CD4-positive, CD25-positive, alpha-beta regulatory T cell (primary cell): Measurements from ENCODE around the gene ERAS. TPM values are rescaled to one million over a fixed set of nuclear protein-coding genes. Genes with fewer than 3 reads are reported as not detected.

ENCODE experiments used
- ATAC-seq, 2 donors: fragments of 150-1000 bp; cut with Tn5 transposase; one replicate each; pipeline ENCODE4 v1.10.0; 2021; ENCODE audit warnings: low read depth in 2 of 2, moderate number of reproducible peaks in 2 of 2, moderate library complexity in 1 of 2
- DNase-seq, 3 donors: peaks; one replicate each; pipeline versions ENCODE4 v3.0.0 to v3.0.0-alpha.2; 2012 to 2022; ENCODE audit warnings: mixed read lengths in 1 of 3
- H3K27ac ChIP-seq: one replicate; pipeline ENCODE4 v1.7.0; 2013; ENCODE audit warnings: mild to moderate bottlenecking, low read length; ENCODE audit not compliant: insufficient read depth, poor library complexity, severe bottlenecking
- H3K27me3 ChIP-seq: one replicate; pipeline ENCODE4 v1.7.0; 2013; ENCODE audit warnings: low read length; ENCODE audit not compliant: control insufficient read depth, insufficient read depth
- H3K36me3 ChIP-seq: one replicate; pipeline ENCODE4 v1.7.0; 2013; ENCODE audit warnings: mild to moderate bottlenecking, low read length, moderate library complexity; ENCODE audit not compliant: control insufficient read depth, insufficient read depth
- H3K4me1 ChIP-seq: 2 replicates; pipeline ENCODE4 v1.7.0; 2013; ENCODE audit warnings: mild to moderate bottlenecking, low read length; ENCODE audit not compliant: insufficient read depth, control insufficient read depth, poor library complexity, severe bottlenecking
- H3K4me3 ChIP-seq: one replicate; pipeline ENCODE4 v1.7.0; 2013; ENCODE audit warnings: low read depth, mild to moderate bottlenecking, low read length, moderate library complexity
- H3K9me3 ChIP-seq, 2 experiments: 1 replicate in 1 of 2; 2 replicates in 1 of 2; pipeline ENCODE4 v1.7.0; 2013; ENCODE audit warnings: low read length in 2 of 2, mild to moderate bottlenecking in 1 of 2, moderate library complexity in 1 of 2; ENCODE audit not compliant: control insufficient read depth in 2 of 2
- H3K27ac Mint-ChIP-seq, 3 donors: one replicate each; pipeline ENCODE4 v1.8.0; 2020 to 2022; ENCODE audit warnings: mild to moderate bottlenecking in 3 of 3, mixed read lengths in 3 of 3, moderate library complexity in 2 of 3
- H3K27me3 Mint-ChIP-seq: one replicate; pipeline ENCODE4 v1.8.0; 2022; ENCODE audit warnings: mild to moderate bottlenecking, mixed read lengths
- H3K36me3 Mint-ChIP-seq: one replicate; pipeline ENCODE4 v1.8.0; 2020; ENCODE audit warnings: mixed read lengths
- H3K4me1 Mint-ChIP-seq, 4 donors: one replicate each; pipeline ENCODE4 v1.8.0; 2020 to 2022; ENCODE audit warnings: mixed read lengths in 4 of 4, mild to moderate bottlenecking in 1 of 4
- H3K4me3 Mint-ChIP-seq, 4 donors: one replicate each; pipeline ENCODE4 v1.8.0; 2020 to 2022; ENCODE audit warnings: mild to moderate bottlenecking in 4 of 4, mixed read lengths in 4 of 4, moderate library complexity in 3 of 4
- H3K9me3 Mint-ChIP-seq, 7 donors: one replicate each; pipeline ENCODE4 v1.8.0; 2020 to 2022; ENCODE audit warnings: mixed read lengths in 7 of 7, mild to moderate bottlenecking in 3 of 7, moderate library complexity in 2 of 7
- polyA plus RNA-seq, 4 donors: library from polyadenylated mRNA; unstranded; fragments of 300-500 nt; fragmentation: Illumina TruSeq; gene quantifications; one replicate each; pipeline ENCODE4 v1.2.3, GENCODE V29; 2021
- total RNA-seq: library from RNA; stranded (reverse); gene quantifications from one replicate; pipeline ENCODE4 v1.2.3, GENCODE V29; 2022

Gene ERAS
- total and polyA plus RNA-seq, 5 donors from 2014 or later, result not detected

GRCh38 chrX:48791063-48791820 is 35.1 kb upstream of the ERAS start:
- Histone ChIP-seq H3K27me3 (no peaks in the 10 kb centered on the region), H3K4me1 (peaks cover 4% of the 10 kb centered on the region), H3K9me3 (no peaks in the 10 kb centered on the region), H3K4me3 (no peak overlapping the region), H3K27ac (no peak overlapping the region), H3K36me3 (no peaks in the 10 kb centered on the region)
- no peak for DNase-seq
- H3K36me3 Mint-ChIP-seq, result peaks cover 3% of the 10 kb centered on the region
- H3K4me1 Mint-ChIP-seq, result peaks cover 0 to 14% (median under 1%) of the 10 kb centered on the region in 4 donors
- H3K9me3 Mint-ChIP-seq, result peaks cover 0 to 2% (median 0%) of the 10 kb centered on the region in 7 donors
- no peaks in the 10 kb centered on the region for H3K27me3 Mint-ChIP-seq
- no peak overlapping the region for H3K27ac Mint-ChIP-seq
- no peak overlapping the region for H3K4me3 Mint-ChIP-seq
- ATAC-seq, result no peak

GRCh38 chrX:48792219-48792618 is 34.1 kb upstream of the ERAS start:
- H3K27ac Mint-ChIP-seq, result no peak overlapping the region
- H3K4me3 Mint-ChIP-seq, result no peak overlapping the region
- Histone ChIP-seq H3K4me3 (no peak overlapping the region), H3K36me3 (no peaks in the 10 kb centered on the region), H3K27ac (no peak overlapping the region), H3K9me3 (no peaks in the 10 kb centered on the region), H3K4me1 (peaks cover 4% of the 10 kb centered on the region), H3K27me3 (no peaks in the 10 kb centered on the region)
- H3K27me3 Mint-ChIP-seq, result no peaks in the 10 kb centered on the region
- peaks cover 0 to 14% (median under 1%) of the 10 kb centered on the region in 4 donors for H3K4me1 Mint-ChIP-seq
- ATAC-seq, result no peak
- no peak for DNase-seq
- peaks cover 0 to 2% (median 0%) of the 10 kb centered on the region in 7 donors for H3K9me3 Mint-ChIP-seq
- peaks cover 3% of the 10 kb centered on the region for H3K36me3 Mint-ChIP-seq

GRCh38 chrX:48793935-48794334 is 32.4 kb upstream of the ERAS start:
- Histone ChIP-seq H3K9me3 (no peaks in the 10 kb centered on the region), H3K36me3 (no peaks in the 10 kb centered on the region), H3K4me3 (no peak overlapping the region), H3K27ac (no peak overlapping the region), H3K27me3 (no peaks in the 10 kb centered on the region), H3K4me1 (peaks cover 4% of the 10 kb centered on the region)
- ATAC-seq, result no peak
- Mint-ChIP-seq H3K27ac (no peak overlapping the region), H3K27me3 (no peaks in the 10 kb centered on the region), H3K4me3 (no peak overlapping the region), H3K4me1 (peaks cover 0 to 9% (median 0%) of the 10 kb centered on the region in 4 donors), H3K36me3 (peaks cover 3% of the 10 kb centered on the region), H3K9me3 (no peaks in the 10 kb centered on the region)
- DNase-seq, result no peak

- Histone ChIP-seq H3K4me3 (no peak overlapping the region), H3K9me3 (no peaks in the 10 kb centered on the region), H3K36me3 (no peaks in the 10 kb centered on the region), H3K4me1 (peaks cover 4% of the 10 kb centered on the region), H3K27ac (no peak overlapping the region), H3K27me3 (no peaks in the 10 kb centered on the region)
- Mint-ChIP-seq H3K9me3 (no peaks in the 10 kb centered on the region), H3K4me3 (no peak overlapping the region), H3K27me3 (no peaks in the 10 kb centered on the region), H3K4me1 (peaks cover 0 to 6% (median 0%) of the 10 kb centered on the region in 4 donors), H3K27ac (peak overlapping the region in 1 of 3 donors; percentile 53), H3K36me3 (peaks cover 3% of the 10 kb centered on the region)
- no peak for DNase-seq
- no peak for ATAC-seq
These were observed 31.9 kb upstream of the ERAS start for GRCh38 chrX:48794340-48794910.

GRCh38 chrX:48794911-48795515 is 31.3 kb upstream of the ERAS start:
- H3K4me1 ChIP-seq, result no peaks in the 10 kb centered on the region
- no peaks in the 10 kb centered on the region for H3K27me3 Mint-ChIP-seq
- H3K4me3 ChIP-seq, result no peak overlapping the region
- H3K27ac Mint-ChIP-seq, result no peak overlapping the region
- no peaks in the 10 kb centered on the region for H3K27me3 ChIP-seq
- H3K36me3 ChIP-seq, result no peaks in the 10 kb centered on the region
- no peaks in the 10 kb centered on the region for H3K9me3 ChIP-seq
- H3K4me1 Mint-ChIP-seq, result no peaks in the 10 kb centered on the region
- DNase-seq, result no peak
- H3K36me3 Mint-ChIP-seq, result peaks cover 3% of the 10 kb centered on the region
- no peaks in the 10 kb centered on the region for H3K9me3 Mint-ChIP-seq
- H3K4me3 Mint-ChIP-seq, result no peak overlapping the region
- H3K27ac ChIP-seq, result no peak overlapping the region
- no peak for ATAC-seq

GRCh38 chrX:48798318-48798717 is 28.0 kb upstream of the ERAS start:
- no peaks in the 10 kb centered on the region for H3K9me3 ChIP-seq
- no peaks in the 10 kb centered on the region for H3K9me3 Mint-ChIP-seq
- ATAC-seq (no peak), DNase-seq (no peak)
- H3K4me1 Mint-ChIP-seq, result peaks cover 3 to 11% (median 5%) of the 10 kb centered on the region in 4 donors
- no peak overlapping the region for H3K4me3 ChIP-seq
- H3K4me3 Mint-ChIP-seq, result no peak overlapping the region
- H3K27ac ChIP-seq, result no peak overlapping the region
- H3K36me3 Mint-ChIP-seq, result peaks cover 3% of the 10 kb centered on the region
- H3K4me1 ChIP-seq, result no peaks in the 10 kb centered on the region
- H3K27me3 ChIP-seq, result no peaks in the 10 kb centered on the region
- no peaks in the 10 kb centered on the region for H3K36me3 ChIP-seq
- no peaks in the 10 kb centered on the region for H3K27me3 Mint-ChIP-seq
- no peak overlapping the region for H3K27ac Mint-ChIP-seq

GRCh38 chrX:48800574-48801279 is 25.6 kb upstream of the ERAS start:
- DNase-seq (peak in 1 of 3 donors; percentile 7), ATAC-seq (no peak)
- H3K9me3 Mint-ChIP-seq, result no peaks in the 10 kb centered on the region
- no peaks in the 10 kb centered on the region for H3K9me3 ChIP-seq
- H3K4me1 ChIP-seq, result no peaks in the 10 kb centered on the region
- H3K27ac Mint-ChIP-seq, result peak overlapping the region; percentile 97 to 99 (median 99)
- H3K27me3 Mint-ChIP-seq, result no peaks in the 10 kb centered on the region
- H3K4me1 Mint-ChIP-seq, result peaks cover 3 to 11% (median 7%) of the 10 kb centered on the region in 4 donors
- peaks cover 5% of the 10 kb centered on the region for H3K36me3 Mint-ChIP-seq
- no peaks in the 10 kb centered on the region for H3K36me3 ChIP-seq
- H3K27me3 ChIP-seq, result no peaks in the 10 kb centered on the region
- peak overlapping the region; percentile 91 to 98 (median 95) for H3K4me3 Mint-ChIP-seq
- peak overlapping the region; percentile 89 for H3K27ac ChIP-seq
- H3K4me3 ChIP-seq, result peak overlapping the region; percentile 85
